Measurements from ENCODE around the gene MSRB1.

Gene MSRB1

DNA sequence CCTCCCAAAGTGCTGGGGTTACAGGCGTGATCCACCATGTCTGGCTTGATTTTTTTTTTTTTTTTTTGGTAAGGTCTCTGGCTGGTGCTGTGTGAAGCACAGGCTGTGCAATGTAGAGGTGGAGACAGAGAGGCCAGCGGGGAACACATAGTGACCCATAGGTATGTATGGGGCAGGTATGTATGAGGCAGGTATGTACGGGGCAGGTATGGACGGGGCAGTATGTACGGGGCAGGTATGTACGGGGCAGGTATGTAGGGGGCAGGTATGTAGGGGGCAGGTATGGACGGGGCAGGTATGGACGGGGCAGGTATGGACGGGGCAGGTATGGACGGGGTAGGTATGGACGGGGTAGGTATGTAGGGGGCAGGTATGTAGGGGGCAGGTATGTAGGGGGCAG, 6.5 kb upstream of the MSRB1 start:
- no peaks in the 10 kb centered on the region for H3K27me3 ChIP-seq (ENCODE audit: insufficient read depth, poor library complexity, severe bottlenecking)
- TF ChIP-seq, protein P1, sequence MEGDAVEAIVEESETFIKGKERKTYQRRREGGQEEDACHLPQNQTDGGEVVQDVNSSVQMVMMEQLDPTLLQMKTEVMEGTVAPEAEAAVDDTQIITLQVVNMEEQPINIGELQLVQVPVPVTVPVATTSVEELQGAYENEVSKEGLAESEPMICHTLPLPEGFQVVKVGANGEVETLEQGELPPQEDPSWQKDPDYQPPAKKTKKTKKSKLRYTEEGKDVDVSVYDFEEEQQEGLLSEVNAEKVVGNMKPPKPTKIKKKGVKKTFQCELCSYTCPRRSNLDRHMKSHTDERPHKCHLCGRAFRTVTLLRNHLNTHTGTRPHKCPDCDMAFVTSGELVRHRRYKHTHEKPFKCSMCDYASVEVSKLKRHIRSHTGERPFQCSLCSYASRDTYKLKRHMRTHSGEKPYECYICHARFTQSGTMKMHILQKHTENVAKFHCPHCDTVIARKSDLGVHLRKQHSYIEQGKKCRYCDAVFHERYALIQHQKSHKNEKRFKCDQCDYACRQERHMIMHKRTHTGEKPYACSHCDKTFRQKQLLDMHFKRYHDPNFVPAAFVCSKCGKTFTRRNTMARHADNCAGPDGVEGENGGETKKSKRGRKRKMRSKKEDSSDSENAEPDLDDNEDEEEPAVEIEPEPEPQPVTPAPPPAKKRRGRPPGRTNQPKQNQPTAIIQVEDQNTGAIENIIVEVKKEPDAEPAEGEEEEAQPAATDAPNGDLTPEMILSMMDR (IDR thresholded peaks at IDR 0.05; ENCODE audit: insufficient read depth, low read length): no peak
- TF ChIP-seq, protein P2, sequence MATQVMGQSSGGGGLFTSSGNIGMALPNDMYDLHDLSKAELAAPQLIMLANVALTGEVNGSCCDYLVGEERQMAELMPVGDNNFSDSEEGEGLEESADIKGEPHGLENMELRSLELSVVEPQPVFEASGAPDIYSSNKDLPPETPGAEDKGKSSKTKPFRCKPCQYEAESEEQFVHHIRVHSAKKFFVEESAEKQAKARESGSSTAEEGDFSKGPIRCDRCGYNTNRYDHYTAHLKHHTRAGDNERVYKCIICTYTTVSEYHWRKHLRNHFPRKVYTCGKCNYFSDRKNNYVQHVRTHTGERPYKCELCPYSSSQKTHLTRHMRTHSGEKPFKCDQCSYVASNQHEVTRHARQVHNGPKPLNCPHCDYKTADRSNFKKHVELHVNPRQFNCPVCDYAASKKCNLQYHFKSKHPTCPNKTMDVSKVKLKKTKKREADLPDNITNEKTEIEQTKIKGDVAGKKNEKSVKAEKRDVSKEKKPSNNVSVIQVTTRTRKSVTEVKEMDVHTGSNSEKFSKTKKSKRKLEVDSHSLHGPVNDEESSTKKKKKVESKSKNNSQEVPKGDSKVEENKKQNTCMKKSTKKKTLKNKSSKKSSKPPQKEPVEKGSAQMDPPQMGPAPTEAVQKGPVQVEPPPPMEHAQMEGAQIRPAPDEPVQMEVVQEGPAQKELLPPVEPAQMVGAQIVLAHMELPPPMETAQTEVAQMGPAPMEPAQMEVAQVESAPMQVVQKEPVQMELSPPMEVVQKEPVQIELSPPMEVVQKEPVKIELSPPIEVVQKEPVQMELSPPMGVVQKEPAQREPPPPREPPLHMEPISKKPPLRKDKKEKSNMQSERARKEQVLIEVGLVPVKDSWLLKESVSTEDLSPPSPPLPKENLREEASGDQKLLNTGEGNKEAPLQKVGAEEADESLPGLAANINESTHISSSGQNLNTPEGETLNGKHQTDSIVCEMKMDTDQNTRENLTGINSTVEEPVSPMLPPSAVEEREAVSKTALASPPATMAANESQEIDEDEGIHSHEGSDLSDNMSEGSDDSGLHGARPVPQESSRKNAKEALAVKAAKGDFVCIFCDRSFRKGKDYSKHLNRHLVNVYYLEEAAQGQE (IDR thresholded peaks at IDR 0.05; ENCODE audit: insufficient replicate concordance, low read depth): no peak
- TF ChIP-seq POLR2AphosphoS5 (IDR thresholded peaks at IDR 0.05; ENCODE audit: low read depth) (no peak), GABPA (IDR thresholded peaks at IDR 0.05; ENCODE audit: low read depth) (no peak), SPI1 (IDR thresholded peaks at IDR 0.05; ENCODE audit: borderline replicate concordance, low read depth) (no peak)
- DNase-seq (ENCODE audit: low read depth in 1 of 2, low spot score in 1 of 2): no peak
- H3K27ac ChIP-seq (replicated peaks): no peak overlapping the region
- no peak overlapping the region for H3K4me3 ChIP-seq (replicated peaks; ENCODE audit: insufficient read depth, low read length)

DNA sequence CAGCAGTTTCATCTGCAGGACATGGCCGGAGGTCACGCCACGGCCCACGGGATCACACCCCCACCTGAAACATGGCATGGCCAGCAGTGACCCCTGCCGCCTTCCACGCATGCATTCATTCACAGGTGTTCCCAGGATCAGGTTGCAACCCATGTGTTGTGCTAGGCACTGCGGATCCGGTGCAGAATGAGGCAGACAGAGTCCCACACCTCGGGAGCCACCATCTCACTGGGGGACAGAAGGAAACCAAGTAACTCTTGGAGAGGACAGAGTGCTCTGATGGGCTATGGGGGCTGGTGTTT, 4.3 kb upstream of the MSRB1 start:
- H3K27ac ChIP-seq (replicated peaks): no peak overlapping the region
- TF ChIP-seq, protein P2 (IDR thresholded peaks at IDR 0.05; ENCODE audit: insufficient replicate concordance, low read depth): no peak
- TF ChIP-seq SPI1 (IDR thresholded peaks at IDR 0.05; ENCODE audit: borderline replicate concordance, low read depth): no peak
- TF ChIP-seq POLR2AphosphoS5 (IDR thresholded peaks at IDR 0.05; ENCODE audit: low read depth): no peak
- no peak for TF ChIP-seq GABPA (IDR thresholded peaks at IDR 0.05; ENCODE audit: low read depth)
- TF ChIP-seq, protein P1 (IDR thresholded peaks at IDR 0.05; ENCODE audit: insufficient read depth, low read length): no peak
- DNase-seq (ENCODE audit: low read depth in 1 of 2, low spot score in 1 of 2): no peak
- H3K4me3 ChIP-seq (replicated peaks; ENCODE audit: insufficient read depth, low read length): no peak overlapping the region
- H3K27me3 ChIP-seq (ENCODE audit: insufficient read depth, poor library complexity, severe bottlenecking): no peaks in the 10 kb centered on the region

DNA sequence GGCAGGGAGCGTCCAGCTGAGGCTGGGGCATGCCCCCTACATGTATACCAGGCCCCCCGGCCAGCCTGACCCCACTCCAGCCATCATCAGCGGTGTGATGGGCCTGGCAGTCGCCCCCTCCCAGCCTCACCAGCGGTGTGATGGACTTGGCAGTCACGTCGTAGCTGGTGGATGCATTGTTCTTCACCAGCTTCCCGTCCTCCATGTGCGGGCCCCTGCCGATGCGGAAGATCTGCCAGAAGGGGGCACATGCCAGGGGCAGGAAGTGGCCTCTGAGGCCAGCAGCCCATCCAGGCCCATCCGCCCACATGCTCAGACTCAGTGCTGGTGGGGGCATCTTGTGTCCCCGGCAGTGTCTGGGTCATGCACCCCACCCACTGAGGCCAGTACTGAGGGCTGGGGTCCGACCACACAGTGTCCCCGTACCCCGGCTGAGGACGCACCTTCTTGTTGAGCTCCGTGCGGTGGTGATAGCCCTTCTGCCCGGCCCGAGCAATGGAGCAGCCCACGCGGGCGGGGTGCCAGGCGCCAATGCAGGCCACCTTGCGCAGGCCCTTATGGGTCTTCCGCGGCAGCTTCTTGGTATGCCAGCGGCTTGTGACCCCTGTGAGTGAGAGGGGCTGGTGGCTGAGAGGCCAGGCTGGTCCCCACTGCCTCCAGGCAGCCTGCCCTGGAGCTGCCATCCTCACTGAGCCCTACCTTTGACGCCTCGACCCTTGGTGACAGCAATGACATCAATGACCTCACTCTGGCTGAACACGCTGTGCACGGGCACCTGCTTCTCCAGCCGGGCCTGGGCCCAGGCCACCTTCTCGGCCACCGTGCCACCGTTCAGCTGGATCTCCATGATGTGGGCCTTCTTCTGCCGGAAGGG, 3.7 kb upstream of the MSRB1 start:
- H3K4me3 ChIP-seq (replicated peaks; ENCODE audit: insufficient read depth, low read length): no peak overlapping the region
- TF ChIP-seq GABPA (IDR thresholded peaks at IDR 0.05; ENCODE audit: low read depth): no peak
- no peak for TF ChIP-seq SPI1 (IDR thresholded peaks at IDR 0.05; ENCODE audit: borderline replicate concordance, low read depth)
- no peak overlapping the region for H3K27ac ChIP-seq (replicated peaks)
- DNase-seq (ENCODE audit: low read depth in 1 of 2, low spot score in 1 of 2): no peak
- H3K27me3 ChIP-seq (ENCODE audit: insufficient read depth, poor library complexity, severe bottlenecking): no peaks in the 10 kb centered on the region

DNA sequence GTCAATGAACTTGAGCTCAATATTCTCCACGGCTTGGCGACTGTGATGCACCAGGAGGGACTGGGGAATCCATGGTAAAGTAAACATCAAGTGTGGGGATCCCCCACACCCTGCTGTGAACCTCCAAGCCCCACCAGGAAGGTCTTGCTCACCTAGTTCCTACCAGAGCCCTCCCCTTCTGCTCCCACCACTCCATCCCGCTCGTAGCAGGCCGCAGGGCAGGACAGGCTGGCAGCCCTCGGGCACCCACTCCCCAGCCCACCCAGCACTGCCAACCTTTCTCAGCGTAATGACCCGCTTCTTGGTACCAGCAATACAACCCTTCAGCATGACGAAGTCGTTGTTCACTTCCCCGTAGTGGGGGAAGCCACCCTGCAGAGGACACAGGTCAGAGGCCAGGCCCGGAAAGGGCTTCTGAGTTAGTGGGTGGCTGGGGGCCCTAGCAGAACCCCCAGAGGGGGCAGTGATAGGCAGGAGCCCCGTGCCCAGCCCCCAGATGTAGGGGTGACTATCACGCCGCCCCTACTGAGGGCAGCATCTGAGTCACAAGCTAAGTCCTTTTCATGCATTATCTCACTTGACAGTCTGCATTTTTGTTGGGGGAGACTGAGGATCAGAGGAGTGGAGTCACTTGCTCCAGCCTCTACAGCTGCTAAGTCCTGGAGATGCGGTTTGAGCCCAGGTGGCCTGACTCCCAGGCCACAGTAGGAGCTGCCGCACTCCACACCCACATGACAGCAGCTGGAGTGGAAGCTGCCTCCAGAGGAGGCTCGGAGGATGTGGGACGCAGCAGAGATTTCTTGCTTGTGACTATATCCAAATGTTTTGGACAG, 2.8 kb upstream of the MSRB1 start:
- Histone ChIP-seq H3K27me3 (ENCODE audit: insufficient read depth, poor library complexity, severe bottlenecking) (no peaks in the 10 kb centered on the region), H3K4me3 (replicated peaks; ENCODE audit: insufficient read depth, low read length) (no peak overlapping the region), H3K27ac (replicated peaks) (no peak overlapping the region)
- DNase-seq (ENCODE audit: low read depth in 1 of 2, low spot score in 1 of 2): no peak
- TF ChIP-seq GABPA (IDR thresholded peaks at IDR 0.05; ENCODE audit: low read depth) (no peak), SPI1 (IDR thresholded peaks at IDR 0.05; ENCODE audit: borderline replicate concordance, low read depth) (no peak), POLR2AphosphoS5 (IDR thresholded peaks at IDR 0.05; ENCODE audit: low read depth) (no peak)
- TF ChIP-seq, protein P1 (IDR thresholded peaks at IDR 0.05; ENCODE audit: insufficient read depth, low read length): no peak
- TF ChIP-seq, protein P2 (IDR thresholded peaks at IDR 0.05; ENCODE audit: insufficient replicate concordance, low read depth): no peak

All from HL-60 (cell line).